ENCODE data around the gene HMG20A.

The HMG20A gene

DNA sequence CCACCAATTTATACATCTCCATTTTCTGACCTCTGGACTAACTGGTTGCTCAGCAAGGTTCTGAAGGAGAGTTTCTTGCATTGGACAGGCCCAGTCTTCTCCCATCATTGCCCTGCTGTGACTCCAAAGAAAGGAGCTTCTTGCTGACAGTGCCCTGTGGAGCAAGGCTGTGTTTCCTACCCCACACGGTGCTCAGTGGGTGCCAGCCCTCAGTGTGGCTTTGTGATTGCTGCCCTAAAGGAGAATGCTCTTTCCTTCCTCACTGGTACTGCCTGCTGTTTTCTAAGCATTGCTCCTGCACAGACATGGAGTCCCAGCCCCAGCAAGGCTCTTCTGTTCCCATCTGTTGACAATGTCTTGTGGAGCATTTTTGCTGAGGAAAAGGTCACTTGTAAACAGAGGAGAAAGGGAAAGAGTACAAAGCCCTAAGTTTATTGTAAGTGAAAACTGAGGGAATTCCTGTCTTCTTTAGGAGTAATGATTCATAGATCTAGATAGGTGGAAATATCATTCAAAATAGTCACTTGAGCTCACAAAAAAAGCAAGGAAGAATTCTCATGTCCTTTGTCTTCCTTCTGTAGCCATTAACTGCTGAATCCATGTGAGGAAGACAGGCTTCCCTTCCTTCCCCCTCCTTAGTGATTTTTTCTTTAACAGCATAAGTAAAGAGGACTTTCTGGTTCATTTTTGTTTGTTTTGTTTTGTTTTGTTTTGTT lies 62.9 kb downstream of the HMG20A start:
- Histone ChIP-seq H3K36me3 (ENCODE audit: insufficient read depth, low read length) (peaks cover 65% of the 10 kb centered on the region), H2AFZ (ENCODE audit: low read length) (no peak overlapping the region), H3K9me3 (ENCODE audit: insufficient read depth, low read depth, low read length) (no peaks in the 10 kb centered on the region), H3K27me3 (ENCODE audit: insufficient read depth, low read length, poor library complexity, severe bottlenecking) (no peaks in the 10 kb centered on the region), H3K4me2 (ENCODE audit: low read depth, low read length, poor library complexity, severe bottlenecking) (no peak overlapping the region), H3F3A (ENCODE audit: low read depth) (no peaks in the 10 kb centered on the region), H3K9me2 (replicated peaks; ENCODE audit: low read depth, low read length) (no peaks in the 10 kb centered on the region), H4K20me1 (ENCODE audit: insufficient read depth, low read length, poor library complexity, severe bottlenecking) (no peaks in the 10 kb centered on the region), H3K79me2 (ENCODE audit: insufficient read depth, low read length) (no peaks in the 10 kb centered on the region), H3K4me3 (ENCODE audit: low read length, poor library complexity, severe bottlenecking) (no peak overlapping the region), H3K9ac (ENCODE audit: low read depth, low read length, poor library complexity, severe bottlenecking) (no peak overlapping the region), H3K4me1 (ENCODE audit: insufficient read depth, low read length, poor library complexity, severe bottlenecking) (peaks cover 11% of the 10 kb centered on the region)
- TF ChIP-seq, protein P1, sequence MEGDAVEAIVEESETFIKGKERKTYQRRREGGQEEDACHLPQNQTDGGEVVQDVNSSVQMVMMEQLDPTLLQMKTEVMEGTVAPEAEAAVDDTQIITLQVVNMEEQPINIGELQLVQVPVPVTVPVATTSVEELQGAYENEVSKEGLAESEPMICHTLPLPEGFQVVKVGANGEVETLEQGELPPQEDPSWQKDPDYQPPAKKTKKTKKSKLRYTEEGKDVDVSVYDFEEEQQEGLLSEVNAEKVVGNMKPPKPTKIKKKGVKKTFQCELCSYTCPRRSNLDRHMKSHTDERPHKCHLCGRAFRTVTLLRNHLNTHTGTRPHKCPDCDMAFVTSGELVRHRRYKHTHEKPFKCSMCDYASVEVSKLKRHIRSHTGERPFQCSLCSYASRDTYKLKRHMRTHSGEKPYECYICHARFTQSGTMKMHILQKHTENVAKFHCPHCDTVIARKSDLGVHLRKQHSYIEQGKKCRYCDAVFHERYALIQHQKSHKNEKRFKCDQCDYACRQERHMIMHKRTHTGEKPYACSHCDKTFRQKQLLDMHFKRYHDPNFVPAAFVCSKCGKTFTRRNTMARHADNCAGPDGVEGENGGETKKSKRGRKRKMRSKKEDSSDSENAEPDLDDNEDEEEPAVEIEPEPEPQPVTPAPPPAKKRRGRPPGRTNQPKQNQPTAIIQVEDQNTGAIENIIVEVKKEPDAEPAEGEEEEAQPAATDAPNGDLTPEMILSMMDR (conservative IDR thresholded peaks at IDR 0.05; ENCODE audit: low read length) = no peak
- no peak for TF ChIP-seq EZH2phosphoT487 (IDR thresholded peaks at IDR 0.05; ENCODE audit: borderline replicate concordance)

DNA sequence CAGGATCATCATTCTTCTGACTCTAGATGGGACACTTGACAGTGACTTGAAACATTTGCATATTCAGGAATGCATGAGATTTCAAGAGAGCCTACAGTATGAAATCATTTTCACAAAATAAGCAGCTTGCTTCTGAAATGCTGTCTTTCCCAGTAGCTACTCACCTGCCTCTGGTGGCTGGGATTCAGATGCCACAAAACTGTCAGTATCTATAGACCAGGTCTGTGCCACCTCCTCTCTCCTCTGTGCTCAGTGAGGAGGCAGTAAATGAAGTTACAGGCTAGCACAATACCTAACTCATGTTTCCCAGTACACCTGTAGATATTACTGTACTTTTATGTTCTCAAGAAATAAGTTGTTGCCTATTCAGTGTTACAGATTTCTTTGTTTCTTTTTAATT lies 64.3 kb downstream of the HMG20A start:
- no peak overlapping the region for H2AFZ ChIP-seq (ENCODE audit: low read length)
- no peaks in the 10 kb centered on the region for H3F3A ChIP-seq (ENCODE audit: low read depth)
- no peaks in the 10 kb centered on the region for H3K27me3 ChIP-seq (ENCODE audit: insufficient read depth, low read length, poor library complexity, severe bottlenecking)
- peaks cover 51% of the 10 kb centered on the region for H3K36me3 ChIP-seq (ENCODE audit: insufficient read depth, low read length)
- H3K79me2 ChIP-seq (ENCODE audit: insufficient read depth, low read length) = no peaks in the 10 kb centered on the region
- H3K4me2 ChIP-seq (ENCODE audit: low read depth, low read length, poor library complexity, severe bottlenecking) = no peak overlapping the region
- H3K9me2 ChIP-seq (replicated peaks; ENCODE audit: low read depth, low read length) = no peaks in the 10 kb centered on the region
- H3K9me3 ChIP-seq (ENCODE audit: insufficient read depth, low read depth, low read length) = no peaks in the 10 kb centered on the region
- no peak for TF ChIP-seq EZH2phosphoT487 (IDR thresholded peaks at IDR 0.05; ENCODE audit: borderline replicate concordance)
- TF ChIP-seq, protein P1 (conservative IDR thresholded peaks at IDR 0.05; ENCODE audit: low read length) = no peak
- no peaks in the 10 kb centered on the region for H4K20me1 ChIP-seq (ENCODE audit: insufficient read depth, low read length, poor library complexity, severe bottlenecking)
- peaks cover 11% of the 10 kb centered on the region for H3K4me1 ChIP-seq (ENCODE audit: insufficient read depth, low read length, poor library complexity, severe bottlenecking)
- H3K4me3 ChIP-seq (ENCODE audit: low read length, poor library complexity, severe bottlenecking) = no peak overlapping the region
- H3K9ac ChIP-seq (ENCODE audit: low read depth, low read length, poor library complexity, severe bottlenecking) = no peak overlapping the region

DNA sequence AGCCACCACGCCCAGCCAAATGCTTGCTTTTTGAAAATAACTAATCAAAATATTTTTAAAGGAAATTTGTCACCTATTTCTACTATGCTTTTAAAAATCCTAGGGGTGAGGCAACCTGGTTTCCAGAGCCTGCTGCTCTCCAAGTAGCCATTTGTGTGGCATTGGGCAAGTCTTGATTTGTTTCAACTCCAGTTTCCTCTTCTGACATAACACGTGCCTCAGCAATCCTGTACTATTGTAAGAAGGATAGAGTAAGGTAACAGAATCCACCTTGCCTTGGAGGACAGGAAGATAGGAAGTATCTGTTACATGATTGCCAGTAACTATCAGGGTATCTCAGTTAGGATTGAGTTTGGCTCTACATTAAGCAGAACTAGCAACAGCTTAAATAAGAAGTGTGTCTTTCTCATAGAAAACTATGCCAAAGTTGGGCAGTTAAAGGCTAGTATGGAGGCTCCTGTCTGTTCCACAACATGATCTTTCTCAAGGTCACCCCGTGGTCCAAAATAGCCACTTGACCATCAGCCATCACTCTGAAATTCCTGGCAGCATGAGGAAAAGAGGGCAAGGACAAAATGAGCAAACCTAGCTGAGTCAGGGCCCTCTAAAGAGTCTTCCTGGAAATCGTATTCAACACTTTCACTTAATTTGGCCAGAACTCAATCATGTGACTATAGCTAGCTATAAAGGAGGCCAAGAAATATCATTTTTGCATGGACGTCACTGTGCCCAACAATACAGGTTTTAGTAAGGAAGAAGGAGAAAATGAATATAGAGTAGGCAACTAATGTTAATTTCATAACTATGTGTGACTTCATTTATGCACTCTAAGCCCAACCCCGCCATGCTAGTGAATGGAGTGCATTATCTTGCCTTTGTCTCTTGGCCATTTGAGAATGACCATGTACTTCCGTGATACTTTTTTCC lies 66.1 kb downstream of the HMG20A start:
- Histone ChIP-seq H3K36me3 (ENCODE audit: insufficient read depth, low read length) (peaks cover 37% of the 10 kb centered on the region), H3K4me1 (ENCODE audit: insufficient read depth, low read length, poor library complexity, severe bottlenecking) (peaks cover 11% of the 10 kb centered on the region), H4K20me1 (ENCODE audit: insufficient read depth, low read length, poor library complexity, severe bottlenecking) (no peaks in the 10 kb centered on the region), H3K9ac (ENCODE audit: low read depth, low read length, poor library complexity, severe bottlenecking) (no peak overlapping the region), H2AFZ (ENCODE audit: low read length) (no peak overlapping the region), H3K9me3 (ENCODE audit: insufficient read depth, low read depth, low read length) (no peaks in the 10 kb centered on the region), H3K27me3 (ENCODE audit: insufficient read depth, low read length, poor library complexity, severe bottlenecking) (no peaks in the 10 kb centered on the region), H3F3A (ENCODE audit: low read depth) (no peaks in the 10 kb centered on the region), H3K9me2 (replicated peaks; ENCODE audit: low read depth, low read length) (no peaks in the 10 kb centered on the region), H3K4me3 (ENCODE audit: low read length, poor library complexity, severe bottlenecking) (no peak overlapping the region), H3K4me2 (ENCODE audit: low read depth, low read length, poor library complexity, severe bottlenecking) (no peak overlapping the region), H3K79me2 (ENCODE audit: insufficient read depth, low read length) (no peaks in the 10 kb centered on the region)
- TF ChIP-seq, protein P1 (conservative IDR thresholded peaks at IDR 0.05; ENCODE audit: low read length) = no peak
- TF ChIP-seq EZH2phosphoT487 (IDR thresholded peaks at IDR 0.05; ENCODE audit: borderline replicate concordance) = no peak
